Posterior vena cava (tissue), 2 donors: ENCODE results near the gene GABPB1. TPM values are rescaled to one million over a fixed set of nuclear protein-coding genes. Genes with fewer than 3 reads are reported as not detected.

Experiments used
- DNase-seq: peaks from one replicate; pipeline ENCODE4 v3.0.0-alpha.2; 2020; ENCODE audit warnings: low spot score
- intact Hi-C, 2 donors: fragments of 100-400 bp; cut with DNase I; formaldehyde crosslinking; loops; one replicate each; pipeline versions ENCODE4 v1.14.1 to v1.14.2; 2022 to 2023
- total RNA-seq, 2 donors: library from RNA; stranded (reverse); fragmentation: NEBNext Ultra II Directional; extraction: Animal tissue kit (Norgen Biotek cat#: 25700); gene quantifications; one replicate each; pipeline ENCODE4 v1.2.1, GENCODE V29; 2021
- donor health status: DM: yes; HTN: yes; CAD: no.
- donor health status: DM: yes; HTN: yes; CAD: no.

Gene GABPB1
- total RNA-seq, 2 donors from 2014 or later: 11.6 to 16.7 TPM

DNA sequence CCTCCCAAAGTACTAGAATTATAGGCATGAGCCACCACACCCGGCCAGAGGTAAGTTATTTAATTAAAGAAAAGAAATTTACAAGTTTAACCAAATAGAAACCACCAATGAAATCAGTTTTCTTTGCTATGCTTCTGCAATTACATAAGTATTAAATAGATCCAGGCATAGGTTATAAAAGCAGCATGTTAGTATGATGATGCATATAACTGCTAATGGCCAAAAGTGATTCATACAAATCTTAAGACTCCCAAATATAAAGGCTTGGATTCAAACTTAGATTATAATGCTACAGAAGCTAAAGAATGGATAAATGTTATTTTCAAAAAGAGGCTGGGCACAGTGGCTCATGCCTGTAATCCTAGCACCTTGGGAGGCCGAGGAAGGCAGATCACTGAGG lies 56.7 kb downstream of the GABPB1 start:
- intact Hi-C loops: no loop called here
- no peak for DNase-seq

DNA sequence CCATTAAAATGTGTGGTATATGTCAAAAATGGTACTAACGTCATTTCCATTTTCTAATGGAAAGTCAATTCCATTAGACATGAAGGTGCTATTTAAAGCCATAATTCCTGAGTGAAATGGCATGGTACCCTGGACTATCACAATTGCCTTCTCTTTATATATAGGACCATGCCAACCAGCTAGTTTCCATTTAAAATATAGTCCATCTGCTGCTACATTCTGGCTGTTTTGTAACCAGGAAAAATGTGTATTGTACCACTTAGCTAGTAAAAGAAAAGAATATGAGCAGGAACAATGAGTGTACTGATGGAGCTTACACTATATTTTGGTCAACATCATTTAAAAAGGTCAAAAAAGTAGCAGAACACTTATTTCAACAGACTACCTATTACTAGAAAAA lies 59.0 kb downstream of the GABPB1 start:
- DNase-seq: no peak
- intact Hi-C loops: no loop called here

DNA sequence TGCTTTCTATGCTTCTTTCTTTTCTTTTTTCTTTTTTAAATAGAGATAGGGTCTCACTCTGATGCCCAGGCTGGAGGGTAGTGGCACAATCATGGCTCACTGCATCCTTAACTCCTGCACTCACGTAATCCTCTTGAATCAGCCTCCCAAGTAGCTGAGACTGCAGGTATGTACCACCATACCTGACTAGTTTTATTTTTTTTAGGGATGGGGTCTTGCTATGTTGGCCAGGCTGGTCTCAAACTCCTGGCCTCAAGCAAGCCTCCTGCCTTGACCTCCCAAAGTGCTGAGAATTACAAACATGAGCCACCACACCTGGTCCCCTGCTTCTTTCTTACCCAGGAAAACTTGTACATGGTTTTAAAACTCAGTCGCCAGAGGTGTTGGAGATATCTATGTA lies 65.2 kb downstream of the GABPB1 start:
- DNase-seq: no peak
- intact Hi-C loops: no loop called here

DNA sequence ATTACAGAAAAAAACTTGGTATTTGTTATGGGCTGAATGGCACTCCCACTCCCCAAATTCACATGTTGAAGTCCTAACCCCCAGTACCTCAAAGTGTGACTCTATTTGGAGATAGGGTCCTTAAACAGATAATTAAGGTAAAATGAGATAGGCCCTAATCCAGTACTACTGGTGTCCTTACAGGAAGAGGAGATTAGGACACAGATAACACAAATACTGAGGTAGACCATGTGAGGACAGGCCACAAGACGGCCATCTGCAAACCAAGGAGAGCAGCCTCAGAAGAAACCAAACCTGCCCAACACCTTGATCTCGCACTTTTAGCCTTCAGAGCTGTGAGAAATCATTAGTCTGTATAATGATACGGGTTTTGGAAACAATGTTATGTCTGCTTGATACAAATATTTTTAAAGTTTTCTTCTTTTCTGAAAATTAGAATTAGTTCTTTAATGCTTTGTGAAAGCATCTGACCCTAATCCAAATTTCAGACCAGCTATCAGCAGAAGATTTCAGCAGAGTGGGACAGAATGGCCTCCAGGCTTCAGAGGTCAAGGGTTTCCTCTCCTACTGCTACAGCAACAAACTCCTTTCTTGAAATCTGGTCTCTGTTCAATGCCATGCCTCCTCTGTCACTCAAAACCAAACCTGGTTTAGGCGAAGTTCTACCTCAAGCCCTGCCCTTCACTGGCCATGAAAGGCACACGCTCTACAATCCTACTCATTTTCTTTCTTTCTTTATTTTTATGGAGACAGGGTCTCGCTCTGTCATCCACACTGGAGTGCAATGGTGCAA lies 67.5 kb downstream of the GABPB1 start:
- intact Hi-C loops: no loop called here

DNA sequence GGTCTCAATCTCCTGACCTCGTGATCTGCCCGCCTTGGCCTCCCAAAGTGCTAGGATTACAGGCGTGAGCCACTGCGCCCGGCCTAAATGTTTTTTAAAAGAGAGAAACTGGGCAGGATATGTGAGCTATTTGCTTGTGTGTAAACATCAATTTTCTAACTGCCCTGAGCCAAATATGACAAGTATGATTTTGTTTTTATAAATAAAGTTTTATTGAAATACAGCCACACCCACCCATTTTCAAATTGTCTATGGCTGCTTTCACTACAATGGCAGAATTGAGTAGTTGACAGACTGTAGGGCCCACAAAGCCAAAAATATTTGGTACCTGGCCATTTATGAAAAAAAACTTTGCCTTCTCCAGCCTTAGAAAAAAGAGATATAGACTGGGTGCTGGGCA lies 73.6 kb downstream of the GABPB1 start:
- no peak for DNase-seq
- intact Hi-C loops: no loop called here

More for the DNA sequence above, 67.5 kb downstream of the GABPB1 start:
- DNase-seq: no peak

DNA sequence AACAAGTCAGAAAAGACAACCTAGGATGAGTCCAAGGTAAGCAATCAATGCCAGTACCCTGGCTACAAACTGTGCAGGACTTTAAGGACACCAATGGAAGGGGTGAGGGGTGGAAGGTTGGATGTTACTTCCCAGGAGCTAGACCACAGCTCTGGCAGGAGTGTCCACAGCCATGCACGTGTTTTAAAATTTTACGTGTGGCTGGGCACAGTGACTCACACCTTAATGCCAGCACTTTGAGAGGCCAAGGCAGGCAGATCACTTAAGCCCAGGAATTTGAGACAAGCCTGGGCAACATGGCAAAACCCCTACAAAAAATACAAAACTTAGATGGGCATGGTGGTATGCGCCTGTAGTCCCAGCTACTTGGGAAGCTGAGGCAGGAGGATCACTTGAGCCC lies 74.7 kb downstream of the GABPB1 start:
- intact Hi-C loops: no loop called here
- DNase-seq: no peak

DNA sequence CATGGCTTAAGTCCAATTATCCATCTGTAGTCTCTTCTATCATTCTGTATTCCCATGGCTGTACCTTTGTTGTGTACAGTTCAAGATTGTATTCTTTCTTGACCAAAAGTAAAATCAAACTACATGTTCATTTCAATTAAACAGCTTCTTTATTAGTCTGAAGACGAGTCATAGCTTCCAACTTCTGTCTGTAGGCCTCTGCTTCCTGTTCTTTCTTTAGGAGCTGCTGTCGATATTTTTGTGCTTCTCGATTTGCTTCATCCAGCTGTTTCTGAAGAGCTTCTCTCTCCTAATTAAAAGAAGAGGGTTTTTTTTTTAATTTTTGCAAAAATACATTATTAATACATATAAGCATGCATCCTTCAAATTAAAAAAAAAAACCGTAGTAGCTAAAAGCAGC lies 76.5 kb downstream of the GABPB1 start:
- no peak for DNase-seq
- intact Hi-C loops: no loop called here

DNA sequence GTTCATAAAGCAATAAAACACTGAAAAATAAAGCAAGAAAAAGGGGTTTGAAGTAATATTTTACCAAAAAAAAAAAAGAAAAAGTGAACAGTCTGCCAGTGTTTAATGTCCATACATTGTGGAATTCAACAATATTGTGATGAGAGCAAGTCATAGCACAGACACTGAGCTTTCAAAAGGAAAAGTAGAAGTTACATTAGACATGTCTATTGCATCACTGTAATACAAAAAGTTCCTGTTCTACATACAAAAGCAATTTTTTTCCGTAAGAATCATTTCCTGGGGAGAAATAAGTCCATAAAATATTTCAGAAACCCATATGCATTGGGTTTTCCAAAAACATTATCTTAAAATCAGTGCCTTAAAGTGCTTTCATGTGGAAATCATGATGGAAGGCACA lies 77.6 kb downstream of the GABPB1 start:
- intact Hi-C loops: no loop called here

DNA sequence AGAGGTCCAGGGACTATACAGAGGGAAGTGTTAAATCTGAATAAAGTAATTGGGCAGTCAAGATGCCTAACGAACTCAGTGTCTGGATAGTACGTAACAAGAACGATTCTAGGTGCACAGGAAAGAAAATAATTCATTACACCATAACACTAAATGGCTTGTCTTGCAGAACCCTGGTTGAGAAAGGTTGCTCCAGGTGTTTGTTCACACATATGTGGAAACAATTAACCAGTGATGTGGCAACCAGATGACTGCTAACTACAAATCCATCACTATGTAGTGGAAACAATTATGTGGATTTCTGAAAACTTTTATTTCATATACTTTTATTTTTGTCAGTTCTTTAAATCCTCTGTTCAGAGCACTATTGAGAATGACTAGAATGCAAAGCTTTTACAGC lies 79.1 kb downstream of the GABPB1 start:
- intact Hi-C loops: no loop called here
- DNase-seq: no peak

More for the DNA sequence above, 77.6 kb downstream of the GABPB1 start:
- DNase-seq: no peak

DNA sequence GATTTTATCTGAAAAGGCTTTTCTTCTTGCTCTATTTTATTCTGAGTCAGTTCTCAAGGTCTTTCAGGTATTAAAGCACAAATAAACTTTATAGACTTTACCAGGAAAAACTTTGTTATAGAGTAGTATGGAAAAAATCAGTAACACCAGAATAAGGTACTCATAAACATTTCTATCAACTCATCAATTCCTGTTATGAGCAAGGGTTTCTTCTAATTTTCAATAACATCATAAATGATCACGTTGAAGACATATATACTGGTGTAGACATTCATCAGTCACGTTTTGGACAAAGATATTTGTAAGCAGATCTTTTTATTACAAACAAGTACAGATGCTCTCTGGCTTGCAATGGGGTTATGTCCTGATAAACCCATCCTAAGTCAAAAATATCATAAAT lies 79.9 kb downstream of the GABPB1 start:
- intact Hi-C loops: no loop called here
- no peak for DNase-seq

DNA sequence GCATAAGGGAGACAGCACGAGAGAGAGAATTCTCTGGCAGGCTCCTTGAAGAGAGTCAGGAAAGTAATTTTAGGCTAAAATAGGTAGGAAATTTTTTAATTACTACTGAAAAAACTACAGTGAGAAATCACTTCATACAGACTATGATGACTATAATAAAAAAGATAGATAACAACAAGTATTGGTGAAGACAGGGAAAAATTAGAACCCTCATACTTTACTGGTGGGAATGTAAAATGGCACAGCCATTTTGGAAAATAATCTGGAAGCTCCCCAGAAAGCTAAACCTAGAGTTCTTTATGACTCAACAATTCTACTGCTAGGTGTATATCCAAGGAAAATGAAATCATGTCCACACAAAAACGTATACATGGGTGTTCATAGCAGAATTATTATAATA lies 87.4 kb downstream of the GABPB1 start:
- intact Hi-C loops: no loop called here
- no peak for DNase-seq

DNA sequence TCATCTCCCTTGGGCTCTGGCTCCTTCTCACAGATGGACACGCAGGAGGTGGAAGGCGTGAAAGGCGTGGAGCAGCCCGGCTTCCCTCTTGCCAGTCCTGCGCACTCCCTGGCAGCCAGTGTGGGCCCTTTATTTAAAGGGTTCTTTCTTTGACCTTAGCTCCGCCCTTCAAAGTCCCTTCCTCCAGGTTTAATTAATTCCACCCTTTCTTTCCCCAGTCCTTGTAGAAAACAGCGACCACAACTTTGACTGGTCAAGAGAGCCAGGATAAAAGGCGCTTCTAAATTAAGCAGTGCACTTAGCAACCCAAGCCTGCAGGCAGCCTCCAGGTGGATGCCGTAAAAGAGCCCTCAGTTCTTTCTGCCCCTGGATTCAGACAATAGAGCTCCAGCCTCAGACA lies 89.4 kb downstream of the GABPB1 start, which contains the start of gene HDC:
HDC (minus strand) TSS at position 107 of the 400 bp plus-strand sequence; CDS start at position 4, 103 bp downstream.
- intact Hi-C loops: no loop called here
- DNase-seq: no peak

DNA sequence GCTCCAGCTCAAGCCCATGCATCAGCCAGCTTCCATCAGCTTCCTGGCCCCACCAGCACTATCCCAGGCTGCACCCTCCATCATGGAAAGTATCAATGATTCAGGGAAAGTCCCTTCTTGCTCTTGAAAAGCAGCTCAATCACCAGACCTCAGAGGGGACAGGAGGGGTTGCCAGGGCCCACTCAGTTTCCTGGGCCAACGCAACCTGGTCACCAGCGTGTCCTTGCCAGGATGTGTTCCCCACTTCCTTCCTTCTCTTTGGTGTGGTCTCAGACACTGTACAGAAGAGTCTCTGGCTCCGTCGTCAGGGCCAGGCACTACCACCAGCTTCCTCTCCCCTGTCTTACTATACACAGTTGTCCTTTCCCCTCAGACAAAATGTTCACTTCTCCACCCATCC lies 92.5 kb downstream of the GABPB1 start:
- no peak for DNase-seq
- intact Hi-C loops: no loop called here

DNA sequence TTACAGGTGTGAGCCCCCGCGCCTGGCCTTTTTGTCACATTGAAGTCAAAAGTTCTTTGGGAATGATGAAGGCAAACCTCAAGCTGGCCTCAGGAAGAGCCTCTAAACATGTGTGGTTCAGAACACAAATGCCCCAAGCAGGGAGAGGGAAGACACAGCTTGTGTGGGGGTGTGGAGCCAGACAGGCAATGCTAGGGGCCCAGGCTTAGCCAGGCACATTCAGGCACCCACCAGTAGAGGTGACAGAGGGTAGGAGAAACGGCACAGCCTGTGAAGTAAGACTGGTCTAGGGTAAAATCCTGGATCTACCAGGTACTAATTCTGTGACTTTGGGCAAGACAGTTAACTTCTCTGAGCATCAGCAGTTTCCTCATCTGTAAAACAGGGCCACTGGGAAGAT lies 93.0 kb downstream of the GABPB1 start:
- DNase-seq: no peak
- intact Hi-C loops: no loop called here

DNA sequence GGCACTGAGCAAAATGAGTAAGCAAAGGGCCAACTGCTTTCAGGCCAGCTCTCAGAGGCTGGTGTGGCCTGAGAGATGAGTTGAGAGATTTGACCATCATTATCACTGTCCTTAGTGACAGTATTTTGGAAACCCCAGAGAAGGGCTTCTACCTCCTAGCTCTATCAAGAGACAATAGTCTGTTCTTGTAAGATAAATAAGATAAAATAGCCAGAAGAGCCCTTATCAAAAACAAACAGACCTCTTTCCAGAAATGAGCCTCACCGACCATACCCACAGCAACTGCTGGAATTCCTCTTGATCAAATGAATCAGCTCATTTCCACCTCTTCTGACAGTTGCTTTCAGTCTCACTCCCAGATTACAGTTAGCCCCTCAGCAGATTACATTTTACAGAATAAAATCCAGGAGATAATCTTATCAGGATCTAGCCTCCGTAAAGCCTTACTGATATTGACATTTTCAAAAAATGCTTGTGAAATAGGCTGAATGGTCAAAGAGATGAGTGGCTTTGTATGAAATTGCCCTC lies 94.0 kb downstream of the GABPB1 start:
- DNase-seq: no peak
- intact Hi-C loops: no loop called here

DNA sequence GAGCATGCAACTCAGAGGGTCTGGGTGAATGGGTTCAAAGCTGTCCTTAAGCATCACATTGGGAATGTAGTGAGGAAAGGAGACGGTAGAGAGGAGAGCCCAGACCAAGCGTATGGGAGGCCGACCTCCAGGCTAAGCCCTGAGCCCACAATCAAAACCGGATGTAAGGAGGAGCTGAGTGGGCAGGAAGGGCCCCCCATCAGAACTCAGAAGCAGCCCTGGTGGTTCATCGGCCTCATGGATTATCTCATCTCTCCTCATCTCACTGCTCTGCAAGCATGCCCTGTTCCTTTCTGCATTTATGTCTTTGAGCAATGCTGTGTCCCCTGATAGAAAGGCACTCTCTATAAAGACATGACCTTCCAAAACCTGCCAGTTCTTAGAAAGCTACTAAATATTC lies 95.7 kb downstream of the GABPB1 start:
- no peak for DNase-seq
- intact Hi-C loops: no loop called here

DNA sequence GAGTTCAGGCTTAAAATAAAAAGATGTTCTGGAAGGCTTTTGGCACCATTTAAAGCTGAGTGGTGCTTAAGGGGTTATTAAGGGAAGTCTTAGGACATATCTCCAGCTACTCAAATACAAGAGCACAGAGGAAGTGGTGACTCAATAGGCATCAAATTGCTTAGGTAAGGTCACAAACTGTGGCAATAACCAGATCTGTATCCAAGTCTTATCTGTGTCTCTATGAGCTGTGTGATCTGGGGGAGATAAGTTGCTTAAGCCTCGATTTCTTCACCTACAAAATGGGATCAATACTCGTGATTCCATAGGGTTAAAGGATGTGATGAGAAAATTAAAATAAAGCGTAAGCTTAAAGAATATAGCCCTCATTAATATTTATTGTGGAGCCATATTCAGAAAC lies 97.1 kb downstream of the GABPB1 start:
- intact Hi-C loops: no loop called here
- no peak for DNase-seq

DNA sequence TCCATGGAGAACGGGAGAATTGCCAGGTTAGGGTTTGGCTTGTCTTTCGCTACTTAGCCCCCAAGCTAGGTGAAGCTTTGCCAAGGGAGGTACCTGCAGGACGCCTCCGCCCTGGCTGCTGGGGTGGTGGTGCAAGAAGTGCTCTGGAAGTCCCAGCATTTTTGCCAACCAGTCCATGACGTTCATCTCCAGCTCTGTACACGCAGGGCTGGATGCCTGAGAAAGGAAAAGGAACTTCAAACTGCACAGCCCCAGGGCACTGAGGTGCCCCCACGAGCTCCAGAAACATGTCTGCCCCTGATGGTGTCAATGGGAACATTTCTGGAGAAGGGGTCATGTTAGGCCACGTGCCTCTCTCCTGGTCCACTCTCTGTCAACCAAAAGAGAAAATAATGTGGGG lies 97.7 kb downstream of the GABPB1 start:
- intact Hi-C loops: no loop called here
- no peak for DNase-seq

DNA sequence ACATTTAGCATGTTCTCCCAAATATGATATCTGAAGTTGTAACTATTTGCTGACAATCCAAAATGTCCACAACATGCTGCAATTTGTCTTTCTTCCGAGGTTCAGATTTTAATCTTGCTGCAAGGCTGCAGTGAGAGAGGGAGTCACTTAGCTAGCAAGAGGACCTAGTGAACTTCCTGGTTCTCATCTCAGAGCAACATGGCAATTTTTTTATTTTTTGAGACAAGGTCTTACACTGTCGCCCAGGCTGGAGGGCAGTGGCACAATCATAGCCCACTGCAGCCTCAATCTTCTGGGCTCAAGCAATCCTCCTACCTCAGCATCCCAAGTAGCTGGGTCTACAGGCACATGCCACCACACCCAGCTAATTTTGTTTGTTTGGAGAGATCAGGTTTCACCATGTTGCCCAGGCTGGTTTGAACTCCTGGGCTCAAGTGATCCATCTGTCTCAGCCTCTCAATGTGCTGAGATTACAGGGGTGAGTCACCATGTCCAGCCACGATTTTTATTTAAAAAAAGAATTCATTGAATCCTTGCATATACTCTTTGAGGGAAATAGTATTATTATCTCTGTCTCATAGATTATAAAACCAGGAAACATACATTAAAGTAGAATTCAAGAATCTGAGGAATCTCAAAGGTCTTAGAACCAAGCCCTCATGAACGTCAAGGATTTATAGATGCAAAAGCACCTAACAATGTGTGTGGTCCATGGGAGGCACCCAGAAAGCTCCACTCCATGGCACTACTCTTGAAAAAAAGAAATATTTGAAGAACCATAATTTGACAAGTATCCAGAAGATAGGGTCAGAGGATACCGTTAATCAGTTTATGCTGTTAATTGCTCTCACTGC lies 98.6 kb downstream of the GABPB1 start:
- no peak for DNase-seq
- intact Hi-C loops: no loop called here

DNA sequence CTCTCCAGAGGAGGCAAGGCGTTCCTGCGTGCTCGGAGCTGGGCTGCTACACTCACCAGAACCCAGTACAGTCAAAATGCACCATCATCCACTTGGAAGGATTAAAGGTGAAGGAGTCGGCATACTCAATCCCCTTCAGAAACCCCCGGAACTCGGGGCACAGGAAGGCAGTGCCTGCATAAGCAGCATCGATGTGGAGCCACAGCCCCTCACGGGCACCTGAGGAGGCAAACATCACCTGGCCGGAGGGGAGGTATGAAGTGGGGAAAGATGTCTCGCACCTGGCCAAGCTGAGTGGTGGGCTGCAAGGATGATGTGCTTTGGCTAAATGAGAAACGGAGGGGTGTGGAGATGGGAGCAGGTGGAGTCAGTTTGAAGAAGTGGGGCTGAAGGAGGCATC lies 102.4 kb downstream of the GABPB1 start:
- no peak for DNase-seq
- intact Hi-C loops: no loop called here
